ENCODE data around the gene WDFY1. TPM values are rescaled to one million over a fixed set of nuclear protein-coding genes. Genes with fewer than 3 reads are reported as not detected.

Gene WDFY1
- total RNA-seq, 4 donors from 2014 or later: 19.4 to 29.2 (median 24.7) TPM

DNA sequence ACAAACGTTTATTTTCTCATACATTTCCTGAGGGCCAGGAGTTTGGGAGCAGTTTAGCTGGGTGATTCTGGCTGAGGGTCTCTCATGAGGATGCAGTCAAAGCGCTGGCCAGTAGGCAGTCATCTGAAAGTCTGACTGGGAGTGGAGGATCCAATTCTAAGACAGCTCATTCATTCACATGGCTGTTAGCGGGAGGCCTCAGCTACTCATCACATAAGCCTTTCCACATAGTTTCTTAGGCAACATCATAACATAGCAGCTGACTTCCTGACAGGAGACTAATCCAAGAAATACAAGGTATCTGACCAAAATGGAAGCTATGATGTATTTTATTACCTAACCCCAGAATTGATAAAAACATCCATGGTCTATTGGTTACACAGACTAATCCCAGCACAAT lies 9.3 kb upstream of the WDFY1 start:
- Histone ChIP-seq H3K36me3 (no peaks in the 10 kb centered on the region), H3K27ac (replicated peaks in 1 of 4) (no peak overlapping the region), H3K9me3 (no peaks in the 10 kb centered on the region), H3K4me3 (no peak overlapping the region), H3K27me3 (no peaks in the 10 kb centered on the region), H3K4me1 (peaks cover 18 to 29% (median 24%) of the 10 kb centered on the region in 4 donors)
- no peak for TF ChIP-seq POLR2A (IDR thresholded peaks at IDR 0.05; ENCODE audit: low read depth)
- no peak for TF ChIP-seq EP300 (IDR thresholded peaks at IDR 0.05)
- TF ChIP-seq, protein P1, sequence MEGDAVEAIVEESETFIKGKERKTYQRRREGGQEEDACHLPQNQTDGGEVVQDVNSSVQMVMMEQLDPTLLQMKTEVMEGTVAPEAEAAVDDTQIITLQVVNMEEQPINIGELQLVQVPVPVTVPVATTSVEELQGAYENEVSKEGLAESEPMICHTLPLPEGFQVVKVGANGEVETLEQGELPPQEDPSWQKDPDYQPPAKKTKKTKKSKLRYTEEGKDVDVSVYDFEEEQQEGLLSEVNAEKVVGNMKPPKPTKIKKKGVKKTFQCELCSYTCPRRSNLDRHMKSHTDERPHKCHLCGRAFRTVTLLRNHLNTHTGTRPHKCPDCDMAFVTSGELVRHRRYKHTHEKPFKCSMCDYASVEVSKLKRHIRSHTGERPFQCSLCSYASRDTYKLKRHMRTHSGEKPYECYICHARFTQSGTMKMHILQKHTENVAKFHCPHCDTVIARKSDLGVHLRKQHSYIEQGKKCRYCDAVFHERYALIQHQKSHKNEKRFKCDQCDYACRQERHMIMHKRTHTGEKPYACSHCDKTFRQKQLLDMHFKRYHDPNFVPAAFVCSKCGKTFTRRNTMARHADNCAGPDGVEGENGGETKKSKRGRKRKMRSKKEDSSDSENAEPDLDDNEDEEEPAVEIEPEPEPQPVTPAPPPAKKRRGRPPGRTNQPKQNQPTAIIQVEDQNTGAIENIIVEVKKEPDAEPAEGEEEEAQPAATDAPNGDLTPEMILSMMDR (IDR thresholded peaks at IDR 0.05): no peak
- TF ChIP-seq POLR2AphosphoS5 (IDR thresholded peaks at IDR 0.05): no peak
- DNase-seq (ENCODE audit: extremely low spot score): no peak
- intact Hi-C loops (cut with DNase I): no loop called here
- 68% methylated on average over 3 of the region's 3 CpGs for WGBS

DNA sequence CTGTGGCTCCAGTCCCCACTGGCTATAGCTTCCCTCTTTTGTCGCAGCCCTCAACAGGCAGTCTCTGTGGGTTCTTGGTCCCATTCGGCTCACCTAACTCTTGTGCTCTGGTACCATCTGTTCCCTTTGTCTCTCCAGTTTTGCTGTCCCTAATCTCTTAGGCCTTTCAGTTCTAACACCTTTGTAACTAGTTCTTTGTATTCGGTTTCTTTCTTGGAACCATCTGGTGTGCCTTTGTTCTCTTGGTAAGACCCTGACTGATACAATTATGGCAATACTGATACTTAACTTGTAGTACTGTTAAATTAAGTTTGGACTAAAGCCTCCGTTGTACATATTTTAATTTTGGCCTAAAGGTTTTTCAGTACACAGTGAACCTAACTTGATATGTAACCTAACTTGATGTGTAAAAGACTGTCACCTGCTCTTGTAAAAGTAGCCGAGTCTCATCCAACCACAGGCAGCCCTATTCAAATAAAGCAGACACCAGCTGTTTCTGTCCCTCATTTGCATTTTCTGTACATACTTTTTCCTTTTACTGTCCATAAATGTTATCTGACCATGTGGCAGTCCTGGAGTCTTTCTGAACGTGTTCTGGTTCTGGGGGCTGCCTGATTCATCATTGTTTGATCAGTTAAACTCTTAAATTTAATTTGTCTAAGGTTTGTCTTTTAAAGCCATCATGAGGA lies 7.3 kb upstream of the WDFY1 start:
- DNase-seq (ENCODE audit: extremely low spot score): no peak
- Histone ChIP-seq H3K27ac (replicated peaks in 1 of 4) (no peak overlapping the region), H3K36me3 (no peaks in the 10 kb centered on the region), H3K27me3 (no peaks in the 10 kb centered on the region), H3K4me3 (no peak overlapping the region), H3K4me1 (peaks cover 6 to 17% (median 13%) of the 10 kb centered on the region in 4 donors), H3K9me3 (no peaks in the 10 kb centered on the region)
- TF ChIP-seq, protein P1 (IDR thresholded peaks at IDR 0.05): no peak
- TF ChIP-seq POLR2AphosphoS5 (IDR thresholded peaks at IDR 0.05): no peak
- no peak for TF ChIP-seq EP300 (IDR thresholded peaks at IDR 0.05)
- TF ChIP-seq POLR2A (IDR thresholded peaks at IDR 0.05; ENCODE audit: low read depth): no peak
- intact Hi-C loops (cut with DNase I): no loop called here
- WGBS: 87% methylated on average over 6 of the region's 6 CpGs

DNA sequence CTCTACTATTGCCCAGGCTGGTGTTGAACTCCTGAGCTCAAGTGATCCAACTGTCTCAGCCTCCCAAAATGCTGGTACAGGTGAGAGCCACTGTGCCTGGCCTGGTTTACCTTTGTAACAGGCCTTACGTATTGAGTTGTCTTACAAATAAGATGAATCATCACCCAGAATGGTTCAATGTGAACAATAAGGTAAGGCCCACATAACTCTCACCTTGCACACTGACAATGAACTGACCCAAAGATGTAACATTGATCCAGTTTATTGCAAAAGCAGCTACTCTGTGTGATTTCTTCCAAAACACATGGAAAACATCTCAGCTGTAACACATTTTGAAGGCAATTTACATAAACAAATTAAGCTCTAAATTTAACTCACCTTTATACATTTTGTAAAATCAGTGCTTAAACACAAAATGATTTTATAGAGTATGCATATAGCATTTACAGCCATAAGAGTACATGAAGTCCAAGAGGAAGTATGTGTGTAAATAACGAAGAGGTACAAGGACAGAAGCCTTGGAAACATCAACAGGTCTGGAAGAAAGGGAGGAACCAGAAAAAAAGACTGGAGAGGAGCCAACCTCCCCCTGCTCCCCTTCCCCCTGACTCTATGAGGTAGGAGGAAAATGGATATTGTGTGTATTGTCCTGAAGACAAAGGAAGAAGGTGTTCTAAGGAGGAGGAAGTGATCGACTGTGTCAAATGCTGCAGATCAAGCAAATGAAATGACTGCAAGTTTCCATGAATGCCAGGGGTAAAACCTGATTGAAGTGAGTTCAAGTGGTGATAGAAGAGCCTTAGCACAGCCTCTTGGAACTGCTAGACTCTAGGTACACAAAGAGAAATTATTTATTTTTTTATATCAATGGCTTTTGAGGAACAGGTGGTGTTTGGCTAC lies 5.6 kb upstream of the WDFY1 start:
- Histone ChIP-seq H3K4me1 (peaks cover 2 to 12% (median 8%) of the 10 kb centered on the region in 4 donors), H3K36me3 (no peaks in the 10 kb centered on the region), H3K9me3 (no peaks in the 10 kb centered on the region), H3K4me3 (no peak overlapping the region), H3K27me3 (no peaks in the 10 kb centered on the region), H3K27ac (replicated peaks in 1 of 4) (no peak overlapping the region)
- 89% methylated on average over 3 of the region's 3 CpGs for WGBS
- intact Hi-C loops (cut with DNase I): no loop called here
- TF ChIP-seq POLR2AphosphoS5 (IDR thresholded peaks at IDR 0.05) (no peak), EP300 (IDR thresholded peaks at IDR 0.05) (no peak), POLR2A (IDR thresholded peaks at IDR 0.05; ENCODE audit: low read depth) (no peak)
- TF ChIP-seq, protein P1 (IDR thresholded peaks at IDR 0.05): no peak
- no peak for DNase-seq (ENCODE audit: extremely low spot score)

DNA sequence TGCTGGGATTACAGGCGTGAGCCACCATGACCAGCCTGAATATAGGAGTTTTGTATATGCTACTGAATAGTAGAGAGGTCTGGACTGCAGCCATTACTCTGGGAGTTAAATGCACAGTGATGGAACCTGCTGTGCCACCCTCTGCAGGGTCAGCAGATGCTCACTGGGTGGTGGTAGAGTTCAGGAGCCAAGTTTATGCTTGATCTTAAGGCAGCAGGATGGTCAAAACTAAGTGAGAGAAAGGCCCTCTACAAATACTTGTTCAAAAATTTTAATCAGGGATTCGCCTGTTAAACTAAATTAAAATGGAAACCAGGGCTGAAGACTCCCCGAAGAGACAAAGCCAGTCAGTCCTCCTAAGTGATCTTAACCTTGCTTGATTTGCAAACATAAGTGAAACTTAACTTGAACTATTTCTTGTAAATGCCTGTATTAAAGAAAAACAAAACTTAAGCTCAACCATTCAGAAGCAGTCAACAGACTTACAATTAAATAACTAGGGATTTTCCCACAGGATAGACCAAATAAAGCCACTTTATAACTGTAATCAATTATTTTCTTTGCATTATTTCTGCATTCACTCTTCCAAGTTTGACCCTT lies 4.2 kb upstream of the WDFY1 start:
- Histone ChIP-seq H3K4me1 (peaks cover 6 to 17% (median 14%) of the 10 kb centered on the region in 4 donors), H3K9me3 (no peaks in the 10 kb centered on the region), H3K27me3 (no peaks in the 10 kb centered on the region), H3K36me3 (no peaks in the 10 kb centered on the region), H3K4me3 (no peak overlapping the region), H3K27ac (replicated peaks in 1 of 4) (no peak overlapping the region)
- WGBS: 70% methylated on average over 3 of the region's 3 CpGs
- DNase-seq (ENCODE audit: extremely low spot score): no peak
- no peak for TF ChIP-seq POLR2AphosphoS5 (IDR thresholded peaks at IDR 0.05)
- no peak for TF ChIP-seq POLR2A (IDR thresholded peaks at IDR 0.05; ENCODE audit: low read depth)
- intact Hi-C loops (cut with DNase I): no loop called here

DNA sequence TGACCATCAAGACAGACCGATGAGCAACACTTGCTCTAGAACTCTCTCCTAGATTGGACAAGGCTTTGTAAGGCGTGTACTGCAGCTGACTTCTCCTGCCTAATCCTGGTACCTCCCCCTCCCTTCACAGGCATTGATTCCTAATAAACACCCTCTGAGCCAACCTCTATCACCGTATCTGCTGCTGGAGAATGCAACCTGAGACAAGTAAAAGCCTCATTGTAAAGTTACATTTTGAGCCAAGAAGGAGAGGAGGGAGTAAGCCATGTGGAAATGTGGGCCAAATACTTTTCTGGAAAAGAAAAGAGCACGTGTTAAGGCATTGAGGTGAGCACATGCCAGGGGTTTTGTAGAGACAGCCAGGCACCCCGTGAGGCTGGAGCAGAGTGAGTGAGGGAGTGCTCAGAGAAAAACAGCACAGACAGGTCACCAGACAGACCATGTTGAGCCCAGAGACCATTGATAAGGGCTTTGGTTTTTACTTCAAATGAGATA lies 2.6 kb upstream of the WDFY1 start:
- peaks cover 16 to 30% (median 22%) of the 10 kb centered on the region in 4 donors for H3K4me1 ChIP-seq
- 44% methylated on average over 5 of the region's 5 CpGs for WGBS
- no peak overlapping the region for H3K4me3 ChIP-seq
- no peak for DNase-seq (ENCODE audit: extremely low spot score)
- H3K9me3 ChIP-seq: no peaks in the 10 kb centered on the region
- no peaks in the 10 kb centered on the region for H3K27me3 ChIP-seq
- H3K36me3 ChIP-seq: no peaks in the 10 kb centered on the region
- TF ChIP-seq, protein P1 (IDR thresholded peaks at IDR 0.05): no peak
- TF ChIP-seq POLR2A (IDR thresholded peaks at IDR 0.05; ENCODE audit: low read depth) (no peak), POLR2AphosphoS5 (IDR thresholded peaks at IDR 0.05) (no peak), EP300 (IDR thresholded peaks at IDR 0.05) (no peak)
- no peak overlapping the region for H3K27ac ChIP-seq (replicated peaks in 1 of 4)
- intact Hi-C loops (cut with DNase I): no loop called here

Data from esophagus muscularis mucosa (tissue), 4 donors.